ENCODE data around the gene SPRR2F.
"Not testable (repeated sequence)": the region's sequence is repeated elsewhere in the genome, so short reads cannot be mapped to it uniquely, and the experiment has no call there.

Gene SPRR2F, protein sequence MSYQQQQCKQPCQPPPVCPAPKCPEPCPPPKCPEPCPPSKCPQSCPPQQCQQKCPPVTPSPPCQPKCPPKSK

DNA sequence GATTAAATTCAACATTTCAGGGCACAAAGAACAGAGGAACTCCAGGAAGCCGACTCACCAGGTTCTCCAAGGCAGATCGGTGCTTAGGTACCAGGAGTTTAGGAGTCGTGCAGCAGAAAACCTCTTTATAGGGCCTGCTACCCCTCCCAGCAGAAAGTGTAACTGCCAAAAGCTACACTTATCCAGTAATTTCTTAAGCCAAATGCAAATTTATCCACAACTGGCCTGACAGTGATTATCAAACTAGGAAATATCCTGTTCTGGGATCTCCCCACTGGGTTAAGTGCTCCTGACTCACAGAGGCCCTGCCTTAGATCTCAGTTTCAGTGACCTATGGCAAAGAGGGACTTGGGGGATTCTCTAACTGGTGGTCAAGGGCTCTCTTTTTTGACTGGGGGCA, at the start of gene SPRR2F:
SPRR2F (minus strand) TSS at position 101 of the 400 bp plus-strand sequence. CDS start 783 bp downstream, outside the sequence.
- no peak for DNase-seq (ENCODE audit: low spot score)

DNA sequence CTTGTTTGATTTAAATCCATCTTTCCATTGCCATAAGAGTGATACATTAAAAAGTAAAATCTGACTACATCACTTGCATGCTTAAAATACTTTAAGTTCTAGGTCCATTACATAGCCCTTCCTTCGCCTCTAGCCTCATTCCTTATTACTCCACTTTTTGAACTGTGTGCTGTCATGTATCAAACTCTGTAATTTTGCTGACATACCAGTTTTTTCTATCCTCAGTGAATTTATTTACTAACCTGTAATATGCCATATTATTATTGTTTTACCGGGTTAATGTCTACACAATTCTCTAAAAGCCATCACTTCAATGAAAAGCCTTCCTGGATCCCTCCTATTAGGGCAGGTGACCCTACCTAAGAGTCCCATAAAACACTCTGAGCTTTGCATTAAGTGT, 42.2 kb upstream of the SPRR2F start:
- no peak for DNase-seq (ENCODE audit: low spot score)

DNA sequence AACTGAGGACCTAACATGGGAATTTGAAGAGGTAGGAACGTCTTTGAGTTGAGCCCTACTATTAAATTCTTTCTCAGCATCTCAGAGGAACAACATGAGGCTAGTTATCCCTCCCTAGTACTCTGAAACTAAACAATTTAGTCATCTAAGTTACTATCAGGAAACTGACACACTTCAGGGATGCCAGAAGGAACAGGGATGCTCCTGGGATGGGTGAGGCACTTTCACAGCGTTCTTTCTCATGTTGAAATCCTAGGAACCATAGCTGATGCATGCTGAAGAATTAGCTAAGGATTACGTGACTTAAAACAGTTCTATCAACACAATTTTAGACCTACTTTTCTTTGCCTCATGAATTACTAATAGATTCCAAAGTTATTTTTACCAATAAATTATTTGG, 39.2 kb upstream of the SPRR2F start:
- no peak for DNase-seq (ENCODE audit: low spot score)

DNA sequence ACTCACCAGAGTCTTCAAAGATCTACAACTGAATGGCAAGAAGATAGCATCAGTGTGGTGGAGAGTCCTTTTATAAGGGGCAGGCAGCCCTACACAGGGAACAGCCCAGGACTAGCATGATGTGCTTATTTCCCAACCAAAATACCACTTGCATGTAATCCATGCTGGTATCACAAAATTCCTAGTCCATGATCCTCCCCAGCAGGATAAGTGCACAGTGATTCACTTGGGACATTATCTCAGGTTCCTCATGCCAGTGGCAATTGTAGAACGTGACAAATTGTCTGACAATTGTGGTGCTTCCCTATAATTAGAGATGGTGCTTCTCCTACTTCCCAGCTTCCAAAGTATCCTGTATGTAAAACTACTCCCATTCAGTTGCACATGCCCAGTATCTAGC, 37.5 kb upstream of the SPRR2F start, which contains the start of gene SPRR2G:
SPRR2G (minus strand) TSS at position 45 of the 400 bp plus-strand sequence. CDS start 780 bp downstream, outside the sequence.
- no peak for DNase-seq (ENCODE audit: low spot score)

DNA sequence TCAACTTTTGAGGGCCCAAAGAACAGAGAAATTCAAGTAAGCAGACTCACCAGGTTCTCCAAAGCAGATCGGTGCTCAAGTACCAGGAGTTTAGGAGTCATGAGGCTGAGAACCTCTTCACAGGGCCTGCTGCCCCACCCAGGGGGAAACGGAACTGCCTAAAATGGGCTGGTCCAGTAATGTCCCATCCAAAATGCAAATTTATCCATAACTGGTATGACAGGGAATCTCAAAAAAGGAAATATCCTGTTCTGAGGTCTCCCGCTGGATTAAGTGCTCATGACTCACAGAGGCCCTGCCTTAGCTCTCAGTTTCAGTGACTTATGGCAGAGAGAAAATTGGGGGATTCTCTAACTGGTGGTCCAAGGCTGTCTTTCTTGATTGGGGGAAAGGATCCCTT, 28.1 kb upstream of the SPRR2F start:
- DNase-seq (ENCODE audit: low spot score) = no peak

DNA sequence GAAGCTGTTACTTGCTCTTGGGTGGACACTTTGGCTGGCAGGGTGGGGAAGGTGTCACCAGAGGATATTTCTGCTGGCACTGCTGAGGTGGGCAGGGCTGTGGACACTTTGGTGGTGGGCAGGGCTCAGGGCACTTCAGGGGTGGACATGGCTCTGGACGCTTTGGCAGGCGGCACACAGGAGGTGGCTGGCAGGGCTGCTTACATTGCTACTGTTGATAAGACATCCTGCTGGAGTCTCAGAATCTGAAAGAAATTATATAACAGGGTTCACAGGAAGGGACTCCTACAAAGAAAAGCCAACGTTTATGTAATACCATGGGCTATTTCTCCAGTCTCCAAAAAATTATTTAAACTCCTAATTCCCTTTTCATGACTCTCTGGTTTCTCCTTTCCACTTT, 27.2 kb upstream of the SPRR2F start:
- no peak for DNase-seq (ENCODE audit: low spot score)

DNA sequence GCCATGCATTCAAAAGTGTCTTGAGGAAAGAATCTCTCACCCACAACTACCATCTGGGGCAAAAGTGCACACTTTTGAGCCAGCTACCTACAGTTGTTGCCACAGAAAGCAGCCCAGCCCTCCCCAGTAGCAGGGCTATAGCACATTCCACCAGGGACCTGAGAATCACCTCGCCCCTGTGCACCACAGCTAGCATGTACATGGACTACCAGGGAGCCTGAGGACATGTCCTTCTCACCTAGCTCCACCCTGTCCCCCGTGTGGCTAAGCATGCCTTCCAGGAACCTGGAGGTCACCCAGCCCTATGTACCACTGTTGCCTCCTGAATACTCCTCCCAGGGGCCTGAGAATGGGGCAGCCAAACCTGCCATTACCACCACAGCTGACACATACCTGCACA, 20.4 kb upstream of the SPRR2F start:
- no peak for DNase-seq (ENCODE audit: low spot score)

DNA sequence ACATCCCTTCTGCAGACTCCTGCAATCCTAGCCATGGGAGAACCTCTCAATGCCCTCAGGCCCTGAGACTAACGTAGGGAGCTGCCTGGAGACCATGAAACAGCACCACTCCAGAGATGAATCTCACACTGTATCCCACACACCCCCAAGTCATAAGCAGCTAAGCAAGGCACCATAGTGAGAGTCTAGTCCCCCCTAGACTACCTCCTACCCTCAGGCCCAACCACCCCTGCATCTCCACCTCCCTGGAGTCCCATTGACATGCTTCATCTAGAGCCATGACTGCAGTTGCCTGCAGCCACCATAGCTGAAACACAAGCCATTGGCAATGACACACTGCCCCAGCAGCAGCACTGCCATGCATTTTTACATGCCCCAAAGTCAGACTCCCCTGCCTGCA, 20.0 kb upstream of the SPRR2F start:
- DNase-seq (ENCODE audit: low spot score) = no peak

DNA sequence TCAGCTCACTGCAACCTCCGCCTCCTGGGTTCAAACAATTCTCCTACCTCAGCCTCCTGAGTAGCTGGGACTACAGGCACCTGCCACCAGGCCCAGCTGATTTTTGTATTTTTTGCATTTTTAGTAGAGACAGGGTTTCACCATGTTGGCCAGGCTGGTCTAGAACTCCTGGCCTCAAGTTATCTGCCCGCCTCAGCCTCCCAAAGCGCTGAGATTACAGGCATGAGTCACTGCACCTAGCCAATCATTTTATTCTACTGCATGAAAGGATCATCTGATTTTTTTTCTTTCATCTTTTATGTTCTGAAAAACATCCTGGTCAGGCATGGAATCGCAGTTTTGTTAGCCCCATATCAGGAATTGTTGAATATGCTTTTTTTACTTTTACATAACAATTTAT, 15.4 kb upstream of the SPRR2F start:
- not testable (repeated sequence) for DNase-seq (ENCODE audit: low spot score)

DNA sequence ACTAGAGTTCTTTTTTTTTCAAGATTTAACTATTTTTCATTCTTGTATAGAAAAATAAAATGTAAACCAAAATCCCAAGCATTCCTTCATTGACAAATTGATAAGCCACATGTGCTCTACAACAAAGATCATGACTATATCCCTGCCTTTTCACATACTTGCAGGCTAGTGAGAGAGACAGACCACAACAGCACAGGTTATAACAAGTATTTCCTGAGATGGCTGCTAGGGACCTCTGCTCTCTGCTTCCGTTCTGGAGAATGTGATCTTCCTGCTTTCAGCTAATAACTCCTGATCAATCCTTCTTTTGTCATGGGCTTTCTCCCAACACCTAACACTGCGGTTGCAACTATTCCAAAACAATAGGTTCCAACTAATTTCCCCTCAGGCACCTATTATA, 14.0 kb upstream of the SPRR2F start:
- no peak for DNase-seq (ENCODE audit: low spot score)

DNA sequence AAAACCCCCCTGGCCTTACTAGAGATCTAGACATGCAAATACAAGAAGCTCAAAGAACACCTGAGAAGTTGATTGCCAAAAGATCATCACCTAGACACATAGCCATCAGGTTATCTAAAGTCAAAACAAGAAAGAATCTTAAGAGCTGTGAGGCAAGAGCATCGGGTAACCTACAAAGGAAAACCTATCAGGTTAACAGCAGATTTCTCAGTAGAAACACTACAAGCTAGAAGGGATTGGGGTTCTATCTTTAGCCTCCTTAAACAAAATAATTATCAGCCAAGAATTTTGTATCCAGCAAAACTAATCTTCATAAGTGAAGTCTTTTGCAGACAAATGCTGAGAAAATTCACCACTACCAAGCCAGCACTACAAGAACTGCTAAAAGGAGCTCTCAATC, 12.2 kb upstream of the SPRR2F start:
- no peak for DNase-seq (ENCODE audit: low spot score)

DNA sequence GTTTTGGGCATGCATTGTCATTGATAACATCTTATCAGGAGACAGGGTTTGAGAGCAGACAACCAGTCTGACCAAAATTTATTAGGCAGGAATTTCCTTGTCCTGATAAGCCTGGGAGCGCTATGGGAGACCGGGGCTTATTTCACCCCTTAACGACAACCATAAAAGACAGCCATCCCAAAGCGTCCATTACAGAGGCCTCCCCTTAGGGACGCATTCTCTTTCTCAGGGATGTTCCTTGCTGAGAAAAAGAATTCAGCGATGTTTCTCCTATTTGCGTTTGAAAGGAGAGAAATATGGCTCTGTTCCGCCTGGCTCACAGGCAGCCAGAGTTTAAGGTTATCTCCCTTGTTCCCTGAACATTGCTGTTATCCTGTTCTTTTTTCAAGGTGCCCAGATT, 10.5 kb upstream of the SPRR2F start:
- DNase-seq (ENCODE audit: low spot score) = not testable (repeated sequence)

DNA sequence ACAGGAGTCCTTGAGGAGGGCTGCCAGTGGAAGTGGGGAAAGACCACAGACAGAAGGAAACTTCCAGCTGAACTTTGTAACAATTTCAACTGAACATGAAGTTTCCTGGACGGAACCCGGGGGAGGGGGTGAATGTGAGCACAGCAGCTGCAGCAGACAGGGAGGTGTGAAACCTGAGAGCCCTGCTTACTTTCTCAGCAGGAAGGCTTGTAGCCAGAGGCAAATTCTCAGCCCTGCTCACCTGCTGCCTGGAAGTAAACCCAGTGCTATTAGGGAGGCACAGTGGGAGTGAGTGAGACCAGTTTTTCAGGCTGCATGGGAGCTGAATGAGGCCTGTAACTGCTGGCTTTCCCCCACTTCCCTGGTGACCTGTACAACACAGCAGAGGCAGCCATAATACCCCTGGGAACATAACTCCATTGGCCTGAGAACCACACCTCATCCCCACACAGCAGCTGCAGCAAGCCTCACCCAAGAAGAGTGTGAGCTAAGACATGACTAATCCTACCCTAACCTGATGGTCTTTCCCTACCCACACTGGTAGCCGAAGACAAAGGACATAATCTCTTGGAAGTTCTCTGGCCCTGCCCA, 9.6 kb upstream of the SPRR2F start:
- DNase-seq (ENCODE audit: low spot score) = no peak

DNA sequence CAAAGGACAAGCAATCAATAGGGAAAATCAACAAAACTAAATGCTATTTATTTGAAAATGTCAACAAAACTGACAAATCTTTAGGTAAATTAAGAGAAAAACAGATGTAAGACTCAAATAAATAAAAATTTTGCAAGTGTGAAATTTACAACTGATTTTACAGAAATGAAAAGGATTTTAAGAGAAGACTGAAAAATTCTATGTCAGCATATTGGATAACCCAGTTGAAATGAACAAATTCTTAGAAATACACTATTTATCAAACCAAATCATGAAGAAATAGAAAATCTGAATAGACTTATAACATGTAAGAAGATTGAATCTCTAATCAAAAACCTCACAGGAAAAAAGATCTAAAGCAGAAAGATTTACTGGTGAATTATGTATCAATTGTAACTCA, 7.6 kb upstream of the SPRR2F start:
- no peak for DNase-seq (ENCODE audit: low spot score)

DNA sequence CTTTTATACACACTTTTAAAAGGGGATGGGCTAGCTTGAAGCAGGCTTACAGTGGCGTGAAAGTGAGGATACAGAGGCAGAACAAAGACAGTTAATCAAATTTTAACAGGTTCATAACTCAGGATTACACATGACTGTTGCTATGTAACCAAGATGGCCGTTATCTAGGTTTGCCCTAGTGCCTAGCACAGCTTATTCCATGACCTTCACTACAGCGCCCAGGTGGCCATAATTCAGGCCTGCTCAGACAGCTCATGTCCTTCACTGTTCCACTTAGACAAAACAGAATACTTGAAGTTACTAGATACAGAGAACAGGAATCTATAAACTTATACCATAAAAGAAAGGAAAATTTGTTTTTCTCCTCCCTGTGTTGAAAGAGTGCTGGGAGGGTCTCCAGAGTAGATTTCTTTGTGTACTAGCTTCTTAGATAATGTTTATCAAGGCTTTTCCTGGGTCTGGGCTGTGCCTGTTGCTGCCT, 6.2 kb upstream of the SPRR2F start:
- DNase-seq (ENCODE audit: low spot score) = peak; percentile 16

DNA sequence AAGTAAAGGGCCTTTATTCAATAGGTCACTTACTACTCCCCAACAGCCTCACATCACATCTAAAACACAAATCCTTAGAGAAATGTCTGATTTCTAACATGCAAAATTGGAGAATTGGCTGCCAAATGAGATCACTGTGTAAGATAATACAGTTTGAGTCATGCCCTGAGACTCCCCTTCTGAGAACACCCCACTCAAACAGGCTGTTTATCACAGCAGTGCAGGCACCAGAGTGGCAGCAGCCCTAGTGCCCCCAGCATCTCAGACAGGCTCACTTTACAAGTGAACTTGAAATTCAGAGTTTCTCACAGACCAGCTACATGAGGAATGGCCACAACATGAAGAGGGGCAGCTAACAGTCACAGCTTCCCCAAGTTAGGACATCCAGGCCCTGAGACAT, 1.9 kb upstream of the SPRR2F start:
- DNase-seq (ENCODE audit: low spot score) = not testable (repeated sequence)

DNA sequence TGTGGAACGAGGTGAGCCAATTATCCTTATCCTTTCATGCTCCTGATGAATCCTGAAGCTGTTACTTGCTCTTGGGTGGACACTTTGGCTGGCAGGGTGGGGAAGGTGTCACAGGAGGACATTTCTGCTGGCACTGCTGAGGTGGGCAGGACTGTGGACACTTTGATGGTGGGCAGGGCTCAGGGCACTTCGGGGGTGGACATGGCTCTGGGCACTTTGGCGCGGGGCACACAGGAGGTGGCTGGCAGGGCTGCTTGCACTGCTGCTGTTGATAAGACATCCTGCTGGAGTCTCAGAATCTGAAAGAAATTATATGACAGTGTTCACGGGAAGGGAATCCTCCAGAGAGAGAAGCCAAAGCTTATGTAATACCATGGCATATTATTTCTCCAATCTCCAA, 862 bp downstream of the SPRR2F start:
- DNase-seq (ENCODE audit: low spot score) = not testable (repeated sequence)

DNA sequence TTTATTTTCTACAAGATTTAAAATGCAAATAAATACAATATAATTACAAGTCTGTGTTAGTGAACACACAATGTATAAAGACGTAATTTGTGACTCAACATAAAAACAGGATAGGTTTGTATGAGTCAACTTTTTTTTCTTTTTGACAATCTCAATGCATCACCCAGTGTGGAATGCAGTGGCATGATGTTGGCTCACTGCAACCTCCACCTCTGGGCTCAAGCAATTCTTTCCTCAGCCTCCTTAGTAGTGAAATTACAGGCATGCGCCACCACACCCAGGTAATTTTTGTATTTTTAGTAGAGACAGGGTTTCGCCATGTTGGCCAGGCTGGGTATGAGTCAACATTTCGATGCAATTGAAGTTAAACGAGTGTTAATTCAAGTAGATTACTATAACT, 13.1 kb downstream of the SPRR2F start:
- no peak for DNase-seq (ENCODE audit: low spot score)

DNA sequence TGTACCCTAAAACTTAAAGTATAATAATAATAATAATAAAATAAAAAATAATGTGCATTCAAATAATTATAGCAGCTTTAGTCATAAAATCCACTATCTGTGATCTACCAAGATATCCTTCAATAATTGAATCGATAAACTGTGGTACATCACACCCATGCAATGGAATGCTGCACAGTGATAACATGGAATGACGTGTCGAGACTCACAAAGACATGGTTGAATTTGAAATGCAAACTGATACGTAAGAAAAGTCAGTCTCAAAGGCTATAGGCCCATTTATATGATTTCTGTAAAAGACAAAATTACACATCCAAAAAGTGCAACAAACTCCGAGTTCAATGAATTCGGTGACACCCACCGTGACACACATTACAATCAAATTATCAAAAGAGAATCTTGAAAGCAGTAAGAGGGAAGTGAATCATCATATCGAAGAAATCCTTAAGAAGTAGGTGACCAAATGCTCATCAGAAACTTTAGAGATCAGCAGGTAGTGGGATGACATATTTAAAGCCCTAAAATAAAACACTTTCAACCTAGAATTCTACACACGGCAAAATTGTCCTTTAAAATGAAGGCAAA, 13.8 kb downstream of the SPRR2F start:
- DNase-seq (ENCODE audit: low spot score) = no peak

DNA sequence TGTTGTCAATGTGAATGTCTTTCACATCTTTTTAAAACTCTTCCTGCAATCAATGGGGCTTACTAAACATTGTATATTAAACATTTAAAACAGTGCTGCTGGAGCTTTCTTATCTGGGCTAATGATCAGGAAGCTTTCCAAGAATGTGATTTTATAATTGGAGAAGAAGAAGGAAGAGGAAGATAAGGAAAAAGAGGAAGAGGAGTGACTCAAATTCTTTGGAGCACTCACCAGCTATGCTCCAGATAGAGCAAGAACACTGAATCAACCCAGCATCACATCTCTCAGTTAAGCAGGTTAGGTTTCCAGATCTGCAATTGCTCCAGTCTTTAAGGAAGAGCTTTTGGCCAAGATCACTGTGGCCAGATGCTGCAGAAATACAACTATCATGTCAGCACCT, 17.6 kb downstream of the SPRR2F start:
- no peak for DNase-seq (ENCODE audit: low spot score)

DNA sequence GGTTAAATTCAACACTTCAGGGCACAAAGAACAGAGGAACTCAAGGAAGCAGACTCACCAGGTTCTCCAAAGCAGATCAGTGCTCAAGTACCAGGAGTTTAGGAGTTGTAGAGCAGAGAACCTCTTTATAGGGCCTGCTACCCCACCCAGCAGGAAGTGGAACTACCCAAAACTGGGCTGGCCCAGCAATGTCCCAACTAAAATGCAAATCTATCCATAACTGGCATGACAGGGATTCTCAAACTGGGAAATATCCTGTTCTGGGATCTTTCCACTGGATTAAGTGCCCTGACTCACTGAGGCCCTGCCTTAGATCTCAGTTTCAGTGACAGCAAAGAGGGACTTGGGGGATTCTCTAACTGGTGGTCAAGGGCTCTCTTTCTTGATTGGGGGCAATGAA, 18.9 kb downstream of the SPRR2F start, which contains the start of gene SPRR2E:
SPRR2E (minus strand) TSS at position 101 of the 400 bp plus-strand sequence. CDS start 775 bp downstream, outside the sequence.
- no peak for DNase-seq (ENCODE audit: low spot score)

DNA sequence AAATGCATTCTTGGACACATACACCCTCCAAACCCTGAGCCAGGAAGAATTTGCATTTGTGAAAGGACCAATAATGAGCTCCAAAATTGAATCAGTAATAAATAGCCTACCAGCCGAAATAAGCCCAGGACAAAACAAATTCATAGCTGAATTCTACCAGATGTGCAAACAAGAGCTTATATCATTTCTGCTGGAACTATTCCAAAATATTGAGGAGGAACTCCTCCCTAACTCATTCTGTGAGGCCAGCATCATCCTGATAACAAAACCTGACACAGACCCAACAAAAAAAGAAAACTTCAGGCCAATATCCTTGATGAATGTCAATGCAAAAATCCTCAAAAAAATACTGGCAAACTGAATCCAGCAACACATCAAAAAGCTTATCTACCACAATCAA, 25.7 kb downstream of the SPRR2F start:
- no peak for DNase-seq (ENCODE audit: low spot score)

DNA sequence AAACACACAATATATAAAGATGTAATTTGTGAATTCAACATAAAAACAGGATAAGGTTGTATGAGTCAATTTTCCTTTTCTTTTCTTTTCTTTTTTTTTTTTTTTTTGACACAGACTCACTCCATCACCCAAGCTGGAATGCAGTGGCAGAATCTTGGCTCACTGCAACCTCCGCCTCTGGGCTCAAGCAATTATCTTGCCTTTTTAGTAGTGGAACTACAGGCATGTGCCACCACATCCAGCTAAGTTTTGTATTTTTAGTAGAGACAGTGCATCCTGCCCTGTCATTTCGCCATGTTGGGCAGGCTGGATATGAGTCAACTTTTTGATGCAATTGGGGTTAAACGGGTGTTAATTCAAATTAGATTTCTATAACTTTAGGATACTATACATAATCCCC, 31.6 kb downstream of the SPRR2F start:
- DNase-seq (ENCODE audit: low spot score) = no peak

All from hematopoietic multipotent progenitor cell treated with erythropoietin and hydrocortisone succinate and interleukin-3 and kit ligand, for 17 days (in vitro differentiated cells).